Nephron progenitor cell (in vitro differentiated cells): Measurements from ENCODE around the gene SORL1-AS1.
A peak's percentile ranks its signal among the peaks of the same experiment; 100 is the strongest.

Experiments used
- DNase-seq: peaks from one replicate; pipeline ENCODE4 v3.0.0; 2021
- H3K27ac Mint-ChIP-seq: 2 replicates; pipeline ENCODE4 v1.8.0; 2021; ENCODE audit warnings: mild to moderate bottlenecking, moderate library complexity, mixed read lengths
- H3K27me3 Mint-ChIP-seq: 2 replicates; pipeline ENCODE4 v1.8.0; 2021; ENCODE audit warnings: mild to moderate bottlenecking, low read depth, mixed read lengths; ENCODE audit not compliant: poor library complexity
- H3K36me3 Mint-ChIP-seq: 2 replicates; pipeline ENCODE4 v1.8.0; 2021; ENCODE audit warnings: low read depth, mixed read lengths
- H3K4me1 Mint-ChIP-seq: 2 replicates; pipeline ENCODE4 v1.8.0; 2021; ENCODE audit warnings: mixed read lengths
- H3K4me3 Mint-ChIP-seq: 2 replicates; pipeline ENCODE4 v1.8.0; 2021; ENCODE audit warnings: mild to moderate bottlenecking, moderate library complexity, mixed read lengths
- H3K9me3 Mint-ChIP-seq: 2 replicates; pipeline ENCODE4 v1.8.0; 2021; ENCODE audit warnings: mild to moderate bottlenecking, moderate library complexity, mixed read lengths
- CTCF ChIP-seq: fragments of 200-600 bp; sonication (generic); IDR thresholded peaks from 2 replicates; pipeline ENCODE4 v1.5.0; 2021; ENCODE audit warnings: antibody characterized with exemption

The SORL1-AS1 gene

GRCh38 chr11:121452609-121453150, at the start of gene SORL1-AS1:
SORL1-AS1 (minus strand) TSS chr11:121452967.
- DNase-seq, result no peak
- H3K27ac Mint-ChIP-seq, result no peak within 1 kb of the TSS
- peaks cover 5% of the 10 kb centered on the region for H3K36me3 Mint-ChIP-seq
- peaks cover 8% of the 10 kb centered on the region for H3K9me3 Mint-ChIP-seq
- peaks cover 22% of the 10 kb centered on the region for H3K27me3 Mint-ChIP-seq
- H3K4me1 Mint-ChIP-seq, result peaks cover 74% of the 10 kb centered on the region
- peak within 1 kb of the TSS; percentile 94 for H3K4me3 Mint-ChIP-seq
- TF ChIP-seq CTCF, result no peak

GRCh38 chr11:121500717-121501116, 48.0 kb upstream of the SORL1-AS1 start:
- H3K27me3 Mint-ChIP-seq, result no peaks in the 10 kb centered on the region

GRCh38 chr11:121500275-121500674, 47.5 kb upstream of the SORL1-AS1 start:
- Mint-ChIP-seq H3K27me3 (no peaks in the 10 kb centered on the region), H3K9me3 (peaks cover 35% of the 10 kb centered on the region), H3K36me3 (peaks cover 87% of the 10 kb centered on the region), H3K4me3 (no peak overlapping the region), H3K4me1 (peaks cover 15% of the 10 kb centered on the region), H3K27ac (peak overlapping the region; percentile 88)
- no peak for TF ChIP-seq CTCF
- DNase-seq, result no peak

More at GRCh38 chr11:121500717-121501116, 48.0 kb upstream of the SORL1-AS1 start:
- TF ChIP-seq CTCF, result no peak
- no peak overlapping the region for H3K27ac Mint-ChIP-seq
- H3K9me3 Mint-ChIP-seq, result peaks cover 40% of the 10 kb centered on the region
- peaks cover 15% of the 10 kb centered on the region for H3K4me1 Mint-ChIP-seq
- peaks cover 87% of the 10 kb centered on the region for H3K36me3 Mint-ChIP-seq
- DNase-seq, result no peak
- no peak overlapping the region for H3K4me3 Mint-ChIP-seq

GRCh38 chr11:121499405-121499804, 46.6 kb upstream of the SORL1-AS1 start:
- no peak for DNase-seq
- no peaks in the 10 kb centered on the region for H3K27me3 Mint-ChIP-seq
- H3K36me3 Mint-ChIP-seq, result peaks cover 81% of the 10 kb centered on the region
- no peak overlapping the region for H3K4me3 Mint-ChIP-seq
- peaks cover 27% of the 10 kb centered on the region for H3K9me3 Mint-ChIP-seq
- TF ChIP-seq CTCF, result no peak
- peaks cover 15% of the 10 kb centered on the region for H3K4me1 Mint-ChIP-seq
- peak overlapping the region; percentile 88 for H3K27ac Mint-ChIP-seq

- peaks cover 12% of the 10 kb centered on the region for H3K9me3 Mint-ChIP-seq
- no peak overlapping the region for H3K4me3 Mint-ChIP-seq
- no peak overlapping the region for H3K27ac Mint-ChIP-seq
- DNase-seq, result no peak
- peaks cover 76% of the 10 kb centered on the region for H3K36me3 Mint-ChIP-seq
- no peak for TF ChIP-seq CTCF
- peaks cover 15% of the 10 kb centered on the region for H3K4me1 Mint-ChIP-seq
- H3K27me3 Mint-ChIP-seq, result no peaks in the 10 kb centered on the region
These were observed 44.6 kb upstream of the SORL1-AS1 start for GRCh38 chr11:121497176-121497998.
